GM18517 (cell line): Measurements from ENCODE around the gene CRADD.

Source experiments
- ATAC-seq: cut with Tn5 transposase; IDR thresholded peaks from one replicate; pipeline ENCODE4 v1.9.1; 2021; ENCODE audit warnings: mild to moderate bottlenecking, moderate library complexity; ENCODE audit not compliant: unreplicated experiment

CRADD gene

GRCh38 chr12:93836620-93837260 lies 159.6 kb downstream of the CRADD start:
- ATAC-seq = no peak

GRCh38 chr12:93838193-93838592 lies 161.0 kb downstream of the CRADD start:
- ATAC-seq = no peak

GRCh38 chr12:93839064-93839463 lies 161.9 kb downstream of the CRADD start:
- no peak for ATAC-seq

- ATAC-seq = no peak
Measured at GRCh38 chr12:93841671-93842070, 164.5 kb downstream of the CRADD start.

GRCh38 chr12:93844164-93844784 lies 167.1 kb downstream of the CRADD start:
- ATAC-seq = no peak

- no peak for ATAC-seq
Measured at GRCh38 chr12:93846936-93847516, 169.9 kb downstream of the CRADD start.

GRCh38 chr12:93847517-93848474 lies 170.6 kb downstream of the CRADD start:
- ATAC-seq = peak; percentile 95

GRCh38 chr12:93848523-93849101 lies 171.4 kb downstream of the CRADD start:
- ATAC-seq = no peak

GRCh38 chr12:93849946-93850345 lies 172.8 kb downstream of the CRADD start:
- ATAC-seq = no peak

GRCh38 chr12:93850481-93851256 lies 173.5 kb downstream of the CRADD start:
- no peak for ATAC-seq

GRCh38 chr12:93851257-93851671 lies 174.1 kb downstream of the CRADD start:
- ATAC-seq = no peak

- ATAC-seq = no peak
Measured at GRCh38 chr12:93852173-93852591, 175.0 kb downstream of the CRADD start.

GRCh38 chr12:93853698-93854478 lies 176.7 kb downstream of the CRADD start:
- no peak for ATAC-seq

GRCh38 chr12:93855261-93855660 lies 178.1 kb downstream of the CRADD start:
- ATAC-seq = no peak

- no peak for ATAC-seq
Measured at GRCh38 chr12:93856611-93857010, 179.4 kb downstream of the CRADD start.

GRCh38 chr12:93857279-93857938 lies 180.2 kb downstream of the CRADD start:
- ATAC-seq = no peak

- ATAC-seq = no peak
Measured at GRCh38 chr12:93857991-93858447, 180.8 kb downstream of the CRADD start.

- ATAC-seq = no peak
Measured at GRCh38 chr12:93860668-93861373, 183.6 kb downstream of the CRADD start.
